K562 (cell line): ENCODE results near the gene EVI5L. TPM values are rescaled to one million over a fixed set of nuclear protein-coding genes. Genes with fewer than 3 reads are reported as not detected.

Source experiments
- ATAC-seq: fragments of 200-7000 bp; cut with Tn5 transposase; 3 replicates; pipeline ENCODE4 v1.9.1; 2020; ENCODE audit warnings: moderate library complexity
- BruUV-seq: library from RNA; stranded (reverse); fragments of 400-500 nt; replicated peaks from 2 replicates; lab custom pipeline; 2021; lab: Mats Ljungman, UMichigan
- CTCF ChIA-PET: fragments of 300-600 bp; formaldehyde crosslinking; extraction: SDS; loops from one replicate; lab custom pipeline; 2021; ENCODE audit warnings: low intra/inter-chr PET ratio; lab: Yijun Ruan, JAX
- POLR2A ChIA-PET: fragments of 300-600, 350-650 bp; sonication (Branson Sonifier 250); formaldehyde crosslinking; extraction: SDS; loops from one replicate; lab custom pipeline; 2021; ENCODE audit warnings: antibody characterized with exemption, inconsistent platforms; lab: Yijun Ruan, JAX
- DNase-seq, 4 experiments: peaks; one replicate each; pipeline versions ENCODE4 v3.0.0 to v3.0.0-alpha.2; 2011 to 2018; ENCODE audit warnings: low spot score in 3 of 4, mixed read lengths in 3 of 4; ENCODE audit errors: extremely low read depth in 1 of 4
- FAIRE-seq: peaks from 2 replicates; lab custom pipeline; 2011; peaks lifted over from hg19 to GRCh38; lab: Jason Lieb, UNC
- H2AFZ ChIP-seq: 2 replicates; pipeline ENCODE4 v1.6.0; 2011; ENCODE audit warnings: low read depth, low read length, control low read depth, inconsistent platforms
- H3K27ac ChIP-seq: fragments of 200-600 bp; 3 replicates; pipeline ENCODE4 v1.8.0; 2011; ENCODE audit warnings: low read depth, mild to moderate bottlenecking, control low read depth, inconsistent platforms, low read length, moderate library complexity, mixed read lengths; ENCODE audit errors: extremely low read depth
- H3K27me3 ChIP-seq, 2 experiments: fragments of 300-600 bp in 1 of 2; 2 replicates in 1 of 2; 3 replicates in 1 of 2; pipeline versions ENCODE4 v1.6.0 to v1.8.0; 2011; ENCODE audit warnings: inconsistent platforms in 2 of 2, low read length in 2 of 2, mild to moderate bottlenecking in 1 of 2, mixed read lengths in 1 of 2, moderate library complexity in 1 of 2; ENCODE audit not compliant: control insufficient read depth in 2 of 2, insufficient read depth in 2 of 2
- H3K36me3 ChIP-seq: fragments of 300-600 bp; 3 replicates; pipeline ENCODE4 v1.8.0; 2011; ENCODE audit warnings: mild to moderate bottlenecking, low read length, inconsistent platforms; ENCODE audit not compliant: control insufficient read depth, insufficient read depth
- H3K4me1 ChIP-seq, 2 experiments: fragments of 200-600 bp in 1 of 2; replicated peaks in 1 of 2; 2 replicates in 1 of 2; 3 replicates in 1 of 2; pipeline versions ENCODE4 v1.5.1 to v1.8.0; 2011; ENCODE audit warnings: inconsistent platforms in 2 of 2, low read length in 2 of 2, mild to moderate bottlenecking in 1 of 2, mixed read lengths in 1 of 2, moderate library complexity in 1 of 2; ENCODE audit not compliant: control insufficient read depth in 2 of 2, insufficient read depth in 2 of 2
- H3K4me2 ChIP-seq: 2 replicates; pipeline ENCODE4 v1.6.1; 2011; ENCODE audit warnings: low read length, control low read depth, inconsistent platforms, mixed read lengths; ENCODE audit not compliant: insufficient read depth
- H3K4me3 ChIP-seq: fragments of 200-600 bp; sonication (generic), shearing (Covaris generic); 2 replicates; pipeline ENCODE4 v1.5.1; 2016; ENCODE audit warnings: control low read depth, inconsistent platforms
- H3K79me2 ChIP-seq: fragments of 200-600 bp; 3 replicates; pipeline ENCODE4 v1.8.0; 2011; ENCODE audit warnings: low read length, inconsistent platforms; ENCODE audit not compliant: control insufficient read depth, insufficient read depth
- H3K9ac ChIP-seq, 2 experiments: 2 replicates each; pipeline versions ENCODE4 v1.6.0 to v1.6.1; 2011; ENCODE audit warnings: low read depth in 2 of 2, low read length in 2 of 2, control low read depth in 1 of 2, inconsistent platforms in 1 of 2, mild to moderate bottlenecking in 1 of 2, mixed read lengths in 1 of 2; ENCODE audit not compliant: insufficient read depth in 1 of 2
- H3K9me1 ChIP-seq: one replicate; pipeline ENCODE4 v1.6.0; 2011; ENCODE audit warnings: inconsistent platforms, mild to moderate bottlenecking, low read length, moderate library complexity; ENCODE audit not compliant: control insufficient read depth, insufficient read depth
- H3K9me3 ChIP-seq: replicated peaks from 2 replicates; pipeline ENCODE4 v1.5.1; 2011; ENCODE audit warnings: low read depth, low read length, inconsistent platforms; ENCODE audit not compliant: control insufficient read depth, insufficient read depth
- H4K20me1 ChIP-seq: replicated peaks from 2 replicates; pipeline ENCODE4 v1.6.1; 2011; ENCODE audit warnings: low read length, inconsistent platforms, mixed read lengths; ENCODE audit not compliant: control insufficient read depth, insufficient read depth
- ARID1B ChIP-seq: fragments of 450-650 bp; IDR thresholded peaks from 2 replicates; pipeline ENCODE4 v1.6.1; 2016; ENCODE audit warnings: antibody characterized with exemption, mild to moderate bottlenecking, inconsistent platforms
- DNMT1 ChIP-seq: fragments of 450-650 bp; IDR thresholded peaks from 2 replicates; pipeline ENCODE4 v1.6.1; 2016; ENCODE audit warnings: antibody characterized with exemption, mild to moderate bottlenecking
- GTF2B ChIP-seq: IDR thresholded peaks from 2 replicates; pipeline ENCODE4 v1.6.1; 2011; ENCODE audit not compliant: insufficient read length; ENCODE audit errors: extremely low read depth
- KLF13 ChIP-seq: fragments of 450-650 bp; IDR thresholded peaks from 2 replicates; pipeline ENCODE4 v1.6.1; 2016; ENCODE audit warnings: missing genetic modification characterization, low read depth, mild to moderate bottlenecking, missing compliant biosample characterization, moderate library complexity, borderline replicate concordance
- PHTF2 ChIP-seq: fragments of 250-450 bp; sonication (Bioruptor Pico); IDR thresholded peaks from 2 replicates; pipeline ENCODE4 v1.5.0; 2021; ENCODE audit warnings: mild to moderate bottlenecking
- POLR2AphosphoS2 ChIP-seq: IDR thresholded peaks from 2 replicates; pipeline ENCODE4 v1.6.1; 2012; ENCODE audit warnings: low read length, improper control_type of control experiment
- SAFB2 ChIP-seq: fragments of 200-400 bp; formaldehyde crosslinking; IDR thresholded peaks from 2 replicates; pipeline ENCODE4 v1.6.1; 2018; ENCODE audit warnings: borderline replicate concordance, low read length, low read depth, moderate library complexity; ENCODE audit not compliant: severe bottlenecking
- SPI1 ChIP-seq: IDR thresholded peaks from 2 replicates; pipeline ENCODE4 v1.6.1; 2011; ENCODE audit warnings: low read depth, low read length, control low read depth, borderline replicate concordance
- SRSF7 ChIP-seq: fragments of 200-400 bp; formaldehyde crosslinking; optimal IDR thresholded peaks from 2 replicates; pipeline ENCODE3; 2017; ENCODE audit warnings: mild to moderate bottlenecking, low read depth, low read length
- TAF15 ChIP-seq: fragments of 200-400 bp; formaldehyde crosslinking; IDR thresholded peaks from 2 replicates; pipeline ENCODE4 v1.6.1; 2017; ENCODE audit warnings: mild to moderate bottlenecking, low read depth, low read length, moderate library complexity
- THRAP3 ChIP-seq: fragments of 450-650 bp; IDR thresholded peaks from 2 replicates; pipeline ENCODE4 v1.6.1; 2016; ENCODE audit warnings: mild to moderate bottlenecking, inconsistent platforms, borderline replicate concordance
- ZBTB8A ChIP-seq: fragments of 450-650 bp; IDR thresholded peaks from 2 replicates; pipeline ENCODE4 v1.6.1; 2018; ENCODE audit warnings: mild to moderate bottlenecking, moderate library complexity; ENCODE audit not compliant: partially characterized antibody
- ZBTB9 ChIP-seq: fragments of 450-650 bp; formaldehyde crosslinking; IDR thresholded peaks from 2 replicates; pipeline ENCODE4 v1.4.0; 2020; ENCODE audit warnings: mild to moderate bottlenecking, moderate library complexity
- ZNF431 ChIP-seq: sonication (generic); formaldehyde crosslinking; IDR thresholded peaks from 2 replicates; pipeline ENCODE4 v1.8.0; 2022; ENCODE audit warnings: mild to moderate bottlenecking, missing genetic modification reagents
- ZNF77 ChIP-seq: fragments of 250-450 bp; sonication (Bioruptor Pico); IDR thresholded peaks from 2 replicates; pipeline ENCODE4 v1.5.0; 2020
- ZNF785 ChIP-seq: fragments of 250-450 bp; sonication (Bioruptor Pico); IDR thresholded peaks from 2 replicates; pipeline ENCODE4 v1.4.0; 2020; ENCODE audit warnings: mild to moderate bottlenecking
- WGBS: fragments of 100-300 bp; shearing (Covaris generic); methylation state at CpG from one replicate; pipeline ENCODE4 v1.1.6; 2016; ENCODE audit warnings: low coverage, mixed read lengths; ENCODE audit not compliant: insufficient coverage; ENCODE audit errors: missing lambda C conversion rate; 5-methylcytosine and 5-hydroxymethylcytosine counted together
- in situ Hi-C: fragments of 300-500 bp; cut with MboI; formaldehyde crosslinking; loops from 4 replicates; pipeline ENCODE4 v1.15.0; 2018; ENCODE audit warnings: inconsistent platforms, mixed read lengths
- intact Hi-C: fragments of 100-400 bp; cut with micrococcal nuclease; formaldehyde crosslinking; loops from 2 replicates; pipeline ENCODE4 v1.14.2; 2022
- polyA plus RNA-seq, 8 experiments: library from polyadenylated mRNA; depleted of rRNA in 4 of 8; stranded (reverse) in 5 of 8; unstranded in 3 of 8; fragments of >200 nt; fragmentation: Nextera tagmentation in 2 of 8; fragmentation: Illumina TruSeq in 1 of 8; extraction: Ambion mirVana in 2 of 8; extraction: Trizol in 1 of 8; gene quantifications; 2 replicates each; pipeline versions ENCODE4 v1.2.1 to v1.2.3, GENCODE V29; 2011 to 2014; ENCODE audit warnings: inconsistent platforms in 1 of 8, missing spikeins in 1 of 8
- total RNA-seq, 7 experiments: library from RNA; depleted of rRNA in 6 of 7; stranded (reverse); fragments of >200 nt in 6 of 7; fragmentation: Illumina TruSeq in 2 of 7; extraction: Trizol in 2 of 7; gene quantifications; 2 replicates each; pipeline versions ENCODE4 v1.2.1 to v1.2.3, GENCODE V29; 2011 to 2021; ENCODE audit warnings: low replicate concordance in 1 of 7
- TF ChIP-seq, protein P1 (sequence below), 2 experiments: IDR thresholded peaks in 1 of 2; conservative IDR thresholded peaks in 1 of 2; 2 replicates each; pipeline ENCODE4 v1.6.1; 2016; ENCODE audit warnings: low read depth in 2 of 2, mild to moderate bottlenecking in 1 of 2, missing compliant biosample characterization in 1 of 2, missing genetic modification characterization in 1 of 2, moderate library complexity in 1 of 2

Gene EVI5L
- total and polyA plus RNA-seq, 9 of the 15 experiments (the other 6 are each of a cell fraction or from before 2014, with no cell fraction given), result 0.69 to 1.8 (median 1.2) TPM; not detected in 2

GRCh38 chr19:7858109-7858770 lies 28.2 kb downstream of the EVI5L start:
- ATAC-seq (peak; percentile 78), FAIRE-seq (peak; percentile 75), DNase-seq (peak; percentile 83 to 86 (median 84))
- BruUV-seq, result no TSS peak
- POLR2A ChIA-PET, result interaction anchor here (0.5 to 2.9 kb wide), 6 partner anchors 11 to 27 kb away, joined by 3 to 14 read pairs (median 4); no protein-coding TSS in a partner anchor
- CTCF ChIA-PET, result interaction anchor here (0.6 kb wide), 1 partner anchor 144 kb away, joined by 4 read pairs; no protein-coding TSS in a partner anchor
- Histone ChIP-seq H3K9me3 (no peaks in the 10 kb centered on the region), H3K9ac (peak overlapping the region; percentile 59 to 88), H3K27me3 (no peaks in the 10 kb centered on the region), H3K36me3 (no peaks in the 10 kb centered on the region), H4K20me1 (no peaks in the 10 kb centered on the region), H3K27ac (peak overlapping the region; percentile 66; the same call in 2 of the 3 replicates), H3K9me1 (peaks cover 6% of the 10 kb centered on the region), H3K4me2 (peak overlapping the region; percentile 74), H3K4me3 (peak overlapping the region; percentile 24), H3K79me2 (no peaks in the 10 kb centered on the region), H3K4me1 (peaks cover 20 to 78% of the 10 kb centered on the region in 2 experiments), H2AFZ (peak overlapping the region; percentile 97)
- 9% methylated on average over 19 of the region's 29 CpGs for WGBS
- in situ Hi-C loops, result no loop called here
- intact Hi-C loops, result no loop called here
- TF ChIP-seq SAFB2 (no peak), THRAP3 (no peak), DNMT1 (no peak; the same call in 1 of the 2 replicates), POLR2AphosphoS2 (no peak), TAF15 (no peak), ZBTB9 (CRISPR knock-in tag) (no peak), KLF13 (tag) (no peak), GTF2B (no peak), ZNF77 (no peak), SRSF7 (no peak), SPI1 (peak; percentile 31; the same call in 1 of the 2 replicates), ZBTB8A (no peak), ARID1B (0 out of 2 replicates have a peak, but pooled peaks have one; percentile 32), PHTF2 (CRISPR knock-in tag) (no peak), ZNF431 (CRISPR knock-in tag) (peak; percentile 39; the same call in 1 of the 2 replicates), ZNF785 (no peak)
- TF ChIP-seq, protein P1, sequence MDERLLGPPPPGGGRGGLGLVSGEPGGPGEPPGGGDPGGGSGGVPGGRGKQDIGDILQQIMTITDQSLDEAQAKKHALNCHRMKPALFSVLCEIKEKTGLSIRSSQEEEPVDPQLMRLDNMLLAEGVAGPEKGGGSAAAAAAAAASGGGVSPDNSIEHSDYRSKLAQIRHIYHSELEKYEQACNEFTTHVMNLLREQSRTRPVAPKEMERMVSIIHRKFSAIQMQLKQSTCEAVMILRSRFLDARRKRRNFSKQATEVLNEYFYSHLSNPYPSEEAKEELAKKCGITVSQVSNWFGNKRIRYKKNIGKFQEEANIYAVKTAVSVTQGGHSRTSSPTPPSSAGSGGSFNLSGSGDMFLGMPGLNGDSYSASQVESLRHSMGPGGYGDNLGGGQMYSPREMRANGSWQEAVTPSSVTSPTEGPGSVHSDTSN (CRISPR knock-in tag; IDR thresholded peaks at IDR 0.05; ENCODE audit: low read depth), result no peak
- TF ChIP-seq, protein P1 (tag; conservative IDR thresholded peaks at IDR 0.05; ENCODE audit: low read depth), result no peak
